ENCODE data around the gene ZYG11A.
"Not testable (repeated sequence)": the region's sequence is repeated elsewhere in the genome, so short reads cannot be mapped to it uniquely, and the experiment has no call there.

Gene ZYG11A

DNA sequence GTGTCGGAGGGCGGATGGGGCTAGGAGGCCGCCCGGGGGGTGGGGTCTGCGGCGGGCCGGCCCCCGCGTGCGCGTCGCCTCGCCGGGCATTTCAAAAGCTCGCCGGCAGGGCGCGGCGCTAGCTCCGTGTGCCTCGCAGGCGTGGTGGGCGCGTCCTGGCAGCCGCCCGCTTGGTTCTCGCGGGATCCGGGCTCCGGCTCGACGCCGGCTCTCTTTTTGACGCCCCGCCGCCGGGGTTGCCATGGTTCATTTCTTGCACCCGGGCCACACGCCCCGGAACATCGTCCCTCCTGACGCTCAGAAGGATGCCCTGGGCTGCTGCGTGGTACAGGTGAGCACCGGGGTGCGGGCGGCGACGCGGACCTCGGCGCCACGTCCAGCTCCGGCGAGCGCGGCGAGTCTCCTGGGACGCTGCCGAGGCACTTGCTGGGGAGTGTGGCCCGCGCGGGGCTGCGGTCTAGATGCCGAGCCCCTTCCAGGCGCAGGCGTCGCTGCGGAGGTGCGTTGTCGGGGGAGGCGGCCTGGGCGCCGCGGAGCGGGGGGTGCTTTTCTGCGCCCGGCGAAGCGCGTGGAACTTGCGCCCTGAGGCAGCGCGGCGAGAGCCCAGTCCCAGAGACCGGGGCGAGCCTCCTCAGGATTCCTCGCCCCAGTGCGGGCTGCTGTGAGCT is at the start of gene ZYG11A:
Gene ZYG11A, plus strand, starts transcription at position 118 of the 668 bp plus-strand sequence. Its CDS starts 124 bp downstream, at position 242.
- DNase-seq: peak; percentile 91

DNA sequence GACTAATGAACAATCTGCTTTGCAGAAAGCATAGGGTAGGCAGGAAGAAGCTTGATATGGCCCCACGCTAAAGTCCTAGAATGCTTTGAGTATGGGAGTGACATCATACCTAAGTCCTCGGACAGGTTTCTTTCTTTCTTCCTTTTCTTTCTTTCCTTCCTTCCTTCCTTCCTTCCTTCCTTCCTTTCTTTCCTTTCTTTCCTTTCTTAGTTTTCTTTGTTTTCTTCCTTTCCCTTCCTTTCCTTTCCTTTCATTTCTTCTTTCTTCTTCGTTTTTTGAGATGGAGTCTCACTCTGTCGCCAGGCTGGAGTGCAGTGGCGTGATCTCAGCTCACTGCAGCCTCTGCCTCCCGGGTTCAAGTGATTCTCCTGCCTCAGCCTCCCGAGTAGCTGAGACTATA is 48.8 kb upstream of the ZYG11A start:
- not testable (repeated sequence) for DNase-seq

DNA sequence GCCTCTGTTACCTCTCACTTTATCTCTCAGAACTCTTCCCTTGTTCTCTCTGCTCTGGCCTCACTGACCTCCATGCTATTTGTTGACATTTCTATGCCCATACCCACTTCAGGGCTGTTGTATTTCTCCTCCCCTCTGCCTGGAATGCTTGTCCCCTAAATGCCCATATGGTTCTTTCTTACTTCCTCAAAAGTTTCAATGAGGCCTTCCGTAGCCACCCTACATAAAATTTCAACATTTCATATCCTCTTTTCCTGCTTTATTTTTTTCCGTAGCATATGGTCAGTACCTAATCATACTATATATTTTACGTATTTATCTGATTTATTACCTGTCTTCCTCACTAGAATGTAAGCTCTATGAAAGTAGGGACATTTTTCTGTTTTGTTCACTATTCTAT is 47.1 kb upstream of the ZYG11A start:
- DNase-seq: no peak

DNA sequence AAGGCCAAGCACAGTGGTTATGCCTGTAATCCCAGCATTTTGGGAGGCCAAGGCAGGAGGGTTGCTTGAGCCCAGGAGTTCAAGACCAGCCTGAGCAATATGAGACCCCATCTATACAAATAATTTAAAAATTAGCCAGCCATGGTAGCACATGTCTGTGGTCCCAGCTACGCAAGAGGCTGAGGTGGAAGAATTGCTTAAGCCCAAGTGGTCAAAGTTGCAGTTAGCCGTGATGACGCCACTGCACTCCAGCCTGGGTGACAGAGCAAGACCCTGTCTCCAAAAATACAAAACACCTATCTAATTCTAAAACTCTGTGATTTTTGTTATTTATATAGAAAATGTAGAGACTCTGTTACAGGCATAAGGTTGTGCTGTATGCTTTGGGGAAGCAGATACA is 44.2 kb upstream of the ZYG11A start:
- no peak for DNase-seq

DNA sequence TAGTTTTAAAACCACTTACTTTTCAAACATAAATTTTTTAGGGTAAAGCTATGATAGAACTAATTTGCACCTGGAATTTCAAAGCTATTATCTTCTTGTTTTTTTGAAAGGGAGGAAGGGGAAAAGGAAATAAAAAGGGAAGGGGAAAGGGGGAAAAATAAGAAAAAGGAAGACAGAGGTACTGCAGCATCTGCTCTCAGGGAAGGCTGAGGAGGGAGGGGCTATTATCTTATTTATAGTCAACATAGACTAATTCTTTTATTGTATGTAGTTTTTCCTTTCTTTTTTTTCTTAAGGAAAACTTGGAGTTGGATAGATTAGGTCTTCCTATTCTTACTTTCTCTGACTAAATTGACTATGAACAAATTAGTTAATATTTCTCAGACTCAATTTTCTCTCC is 41.5 kb upstream of the ZYG11A start:
- DNase-seq: no peak

DNA sequence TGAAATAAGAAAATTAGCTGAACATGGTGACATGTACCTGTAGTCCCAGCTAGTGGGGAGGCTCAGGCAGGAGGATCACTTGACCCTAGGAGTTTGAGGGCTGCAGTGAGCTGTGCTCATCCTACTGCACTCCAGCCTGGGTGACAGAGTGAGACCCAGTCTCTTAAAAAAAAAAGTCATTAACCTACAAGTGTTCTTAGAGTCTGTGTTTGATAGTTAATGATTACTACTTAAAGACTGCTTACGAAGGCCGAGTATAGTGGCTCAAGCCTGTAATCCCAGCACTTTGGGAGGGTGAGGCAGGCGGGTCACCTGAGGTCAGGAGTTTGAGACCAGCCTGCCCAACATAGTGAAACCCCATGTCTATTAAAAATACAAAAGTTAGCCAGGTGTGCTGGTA is 38.5 kb upstream of the ZYG11A start:
- not testable (repeated sequence) for DNase-seq

DNA sequence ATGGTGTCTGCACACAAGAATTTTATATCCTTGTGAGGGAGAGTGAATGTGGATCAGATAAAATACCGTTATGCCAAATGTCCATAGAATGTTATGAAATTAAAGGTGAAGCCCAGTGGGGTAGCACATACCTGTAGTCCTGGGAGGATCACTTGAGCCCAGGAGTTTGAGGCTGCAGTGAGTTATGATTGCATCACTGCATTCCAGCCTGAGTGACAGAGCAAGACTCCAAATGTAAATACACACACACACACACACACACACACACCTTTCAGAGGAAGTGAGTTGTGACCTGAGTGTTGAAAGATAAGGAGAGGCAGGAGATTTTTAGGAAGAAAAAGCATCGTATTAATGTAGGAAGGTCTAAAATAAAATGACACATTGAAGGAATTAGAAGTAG is 28.1 kb upstream of the ZYG11A start:
- no peak for DNase-seq

DNA sequence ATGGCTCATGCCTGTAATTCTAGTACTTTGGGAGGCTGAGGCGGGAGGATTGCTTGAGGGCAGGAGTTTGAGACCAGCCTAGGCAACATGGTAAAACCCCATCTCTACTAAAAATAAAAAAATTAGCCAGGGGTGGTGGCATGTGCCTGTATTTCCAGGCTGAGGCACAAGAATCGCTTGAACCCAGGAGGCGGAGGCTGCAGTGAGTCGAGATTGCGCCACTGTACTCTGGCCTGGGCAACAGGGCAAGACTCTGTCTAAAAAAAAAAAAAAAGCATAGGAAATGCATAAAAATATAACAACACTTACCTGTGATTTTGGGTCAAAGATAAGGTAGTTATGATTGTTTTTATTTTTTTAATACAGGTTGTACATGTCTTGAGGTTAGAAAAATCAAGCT is 21.7 kb upstream of the ZYG11A start:
- DNase-seq: not testable (repeated sequence)

DNA sequence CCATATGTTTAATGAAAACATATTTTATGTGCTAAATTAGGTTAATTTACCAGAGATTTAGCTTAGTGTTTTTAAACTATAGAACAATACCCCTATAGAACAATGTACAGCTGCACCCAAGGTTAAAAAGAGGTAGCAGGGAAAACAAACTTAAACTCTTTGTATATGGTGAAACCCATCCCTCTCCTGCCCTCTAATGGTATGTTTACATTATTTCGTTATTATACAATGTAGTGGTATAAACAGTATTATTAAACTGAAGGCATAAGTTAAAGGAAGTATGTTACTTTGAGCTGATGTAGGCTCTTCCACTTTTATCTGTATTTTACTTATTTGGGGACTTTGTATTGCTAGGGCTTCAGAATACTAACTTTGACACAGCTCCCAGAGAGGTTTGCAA is 16.7 kb upstream of the ZYG11A start:
- peak; percentile 1 for DNase-seq

DNA sequence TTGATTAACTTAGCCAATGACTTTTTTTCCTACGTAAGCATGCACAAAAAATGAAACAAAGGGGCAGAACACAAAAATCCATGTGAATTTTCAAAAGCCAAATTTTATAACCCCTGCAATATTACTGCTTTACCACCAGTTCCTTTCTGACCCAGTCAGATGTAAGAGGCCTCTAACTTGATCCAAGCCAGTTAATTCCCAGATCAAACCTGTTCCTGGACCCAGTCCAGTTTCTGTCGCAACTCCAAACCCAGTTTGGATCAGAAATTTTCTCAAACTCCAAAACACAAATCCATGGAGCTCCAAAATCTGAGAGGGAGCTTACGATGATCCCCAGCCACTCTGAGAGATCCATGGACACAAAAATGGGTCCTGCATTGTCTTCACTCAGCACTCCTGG is 7.8 kb upstream of the ZYG11A start:
- DNase-seq: no peak

DNA sequence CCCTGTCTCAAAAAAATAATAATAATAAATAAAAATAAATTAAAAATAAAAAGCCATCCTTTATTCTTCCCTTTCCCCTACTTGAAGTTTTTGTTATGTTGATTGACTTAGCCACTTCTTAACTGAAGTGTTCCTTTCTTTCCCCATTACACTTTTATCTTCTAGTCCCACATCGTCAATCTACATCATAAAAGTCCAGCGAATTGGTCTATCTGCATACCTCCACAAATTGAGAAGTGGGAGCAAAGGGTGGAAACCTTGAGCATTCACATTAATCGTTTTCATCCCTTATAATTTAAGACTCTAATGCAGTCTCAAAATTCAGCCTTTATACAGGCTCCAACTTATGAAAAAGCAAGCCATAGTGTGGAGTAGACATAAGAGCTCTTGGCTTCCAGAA is 6.5 kb upstream of the ZYG11A start:
- DNase-seq: no peak

DNA sequence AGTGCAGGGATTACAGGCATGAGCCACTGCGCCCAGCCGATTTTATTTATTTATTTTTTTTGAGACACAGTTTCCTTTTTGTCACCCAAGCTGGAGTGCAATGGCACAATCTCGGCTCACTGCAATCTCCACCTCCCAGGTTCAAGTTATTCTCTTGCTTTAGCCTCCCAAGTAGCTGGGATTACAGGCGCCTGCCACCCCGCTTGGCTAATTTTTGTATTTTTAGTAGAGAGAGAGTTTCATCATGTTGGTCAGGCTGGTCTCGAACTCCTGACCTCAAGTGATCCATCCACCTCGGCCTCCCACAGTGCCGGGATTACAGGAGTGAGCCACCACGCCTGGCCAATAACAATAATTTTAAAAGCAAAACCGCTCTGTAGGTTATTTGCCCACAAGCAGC is 3.4 kb upstream of the ZYG11A start:
- DNase-seq: not testable (repeated sequence)

DNA sequence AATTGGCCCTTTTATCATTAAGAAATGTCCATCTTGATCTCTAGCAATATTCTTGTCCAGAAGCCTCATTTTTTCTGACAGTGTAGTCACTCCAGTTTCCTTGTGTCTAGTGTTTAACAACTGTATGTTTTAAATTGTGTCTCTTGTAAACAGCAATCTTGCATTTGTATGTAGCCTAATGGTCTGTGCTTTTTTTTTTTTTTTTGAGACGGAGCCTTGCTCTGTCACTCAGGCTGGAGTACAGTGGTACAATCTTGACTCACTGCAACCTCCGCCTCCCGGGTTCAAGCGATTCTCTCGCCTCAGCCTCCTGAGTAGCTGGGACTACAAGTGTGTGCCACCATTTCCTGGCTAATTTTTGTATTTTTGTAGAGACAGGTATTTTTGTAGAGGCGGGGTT is 2.6 kb downstream of the ZYG11A start:
- not testable (repeated sequence) for DNase-seq

DNA sequence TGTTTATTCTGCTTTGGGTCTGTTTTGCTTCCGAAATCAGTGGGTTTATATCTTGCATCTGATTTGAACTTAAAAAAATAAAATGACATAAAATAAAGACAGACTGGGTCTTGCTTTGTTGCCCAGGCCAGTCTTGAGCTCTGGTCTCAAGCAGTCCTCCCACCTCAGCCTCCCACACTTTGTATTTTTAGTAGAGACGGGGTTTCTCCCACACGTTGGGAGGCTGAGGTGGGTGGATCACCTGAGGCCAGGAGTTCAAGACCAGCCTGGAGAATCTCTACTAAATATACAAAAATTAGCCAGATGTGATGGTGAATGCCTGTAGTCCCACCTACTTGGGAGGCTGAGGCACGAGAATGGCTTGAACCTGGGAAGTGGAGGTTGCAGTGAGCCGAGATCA is 5.9 kb downstream of the ZYG11A start:
- DNase-seq: no peak

DNA sequence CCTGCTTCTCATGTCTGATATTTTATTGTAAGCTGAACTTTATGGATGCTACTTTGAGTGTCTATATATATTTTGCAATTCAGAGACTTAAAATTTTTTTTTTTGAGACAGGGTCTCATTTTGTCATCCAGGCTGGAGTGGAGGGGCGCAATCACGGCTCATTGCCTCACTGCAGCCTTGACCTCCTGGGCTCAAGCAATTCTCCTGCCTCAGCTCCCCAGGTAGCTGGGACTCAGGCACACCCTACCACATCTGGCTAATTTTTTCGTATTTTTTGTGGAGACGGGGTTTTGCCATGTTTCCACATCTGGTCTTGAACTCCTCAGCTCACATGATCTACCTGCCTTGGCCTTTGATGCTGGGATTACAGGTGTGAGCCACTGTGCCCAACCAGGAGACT is 8.4 kb downstream of the ZYG11A start:
- DNase-seq: no peak

DNA sequence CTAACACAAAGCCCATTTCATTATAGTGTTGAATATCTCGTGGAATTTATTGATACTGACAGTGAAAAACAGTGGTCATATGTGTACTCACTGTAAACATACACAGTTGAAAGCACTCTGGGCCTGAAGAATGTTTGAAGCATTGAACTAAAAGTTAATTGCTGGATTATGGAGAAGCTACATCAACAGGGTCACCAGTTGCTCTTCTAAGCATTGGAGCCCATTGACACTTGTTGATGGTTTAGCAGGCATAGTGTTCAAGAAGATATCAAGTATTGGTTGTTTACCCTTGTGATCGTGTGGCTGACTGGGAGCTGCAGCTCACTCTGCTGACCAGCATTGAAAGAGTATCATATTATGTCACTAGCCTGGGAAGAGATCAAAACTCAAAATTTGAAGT is 10.3 kb downstream of the ZYG11A start:
- no peak for DNase-seq

DNA sequence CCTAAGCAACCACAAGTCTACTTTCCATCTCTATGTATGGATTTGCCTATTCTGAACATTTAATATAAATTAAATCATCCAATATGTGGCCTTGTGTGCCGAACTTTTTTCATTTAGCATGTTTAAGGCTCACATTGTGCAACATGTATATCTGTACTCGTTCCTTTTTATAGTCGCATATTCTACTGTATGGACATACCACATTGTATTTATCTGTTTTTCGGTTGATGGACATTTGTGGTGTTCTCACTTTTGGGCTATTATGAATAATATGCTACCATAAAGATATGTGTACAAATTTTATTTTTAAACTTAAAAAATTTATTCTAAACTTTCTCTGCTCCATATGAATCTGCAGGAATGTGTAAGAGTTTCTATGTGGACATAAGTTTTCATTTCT is 13.0 kb downstream of the ZYG11A start:
- DNase-seq: no peak

DNA sequence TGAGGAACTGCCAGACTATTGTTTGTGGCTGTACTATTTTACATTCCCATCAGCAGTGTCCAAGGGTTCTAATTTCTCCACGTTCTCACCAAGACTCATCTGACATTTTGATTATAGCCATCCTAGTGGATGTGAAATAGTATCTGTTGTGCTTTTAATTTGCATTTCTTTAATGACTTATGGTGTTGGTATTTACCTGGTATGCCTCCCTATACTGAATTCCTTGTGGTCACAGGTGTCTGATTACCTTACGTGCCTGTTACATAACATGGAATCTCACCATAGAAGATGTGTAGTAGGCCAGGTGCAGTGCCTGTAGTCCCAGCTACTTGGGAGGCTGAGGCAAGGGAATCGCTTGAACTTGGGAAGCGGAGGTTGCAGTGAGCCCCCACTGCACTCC is 13.5 kb downstream of the ZYG11A start:
- DNase-seq: no peak

DNA sequence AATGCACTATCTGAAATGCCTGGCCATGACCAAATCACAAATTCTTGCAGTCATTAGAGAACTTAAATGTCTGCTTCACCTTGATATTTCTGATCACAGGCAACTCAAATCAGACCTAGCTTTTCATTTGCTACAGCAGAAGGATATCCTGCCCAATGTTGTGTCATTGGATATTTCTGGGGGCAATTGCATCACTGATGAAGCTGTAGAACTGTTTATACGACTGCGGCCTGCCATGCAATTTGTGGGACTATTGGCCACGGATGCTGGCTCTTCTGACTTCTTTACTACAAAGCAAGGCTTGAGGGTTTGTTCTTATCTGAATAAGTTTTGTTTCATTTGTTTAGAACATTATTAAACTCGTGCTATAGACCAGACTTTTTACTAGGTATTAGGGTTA is 14.9 kb downstream of the ZYG11A start:
- DNase-seq: no peak

DNA sequence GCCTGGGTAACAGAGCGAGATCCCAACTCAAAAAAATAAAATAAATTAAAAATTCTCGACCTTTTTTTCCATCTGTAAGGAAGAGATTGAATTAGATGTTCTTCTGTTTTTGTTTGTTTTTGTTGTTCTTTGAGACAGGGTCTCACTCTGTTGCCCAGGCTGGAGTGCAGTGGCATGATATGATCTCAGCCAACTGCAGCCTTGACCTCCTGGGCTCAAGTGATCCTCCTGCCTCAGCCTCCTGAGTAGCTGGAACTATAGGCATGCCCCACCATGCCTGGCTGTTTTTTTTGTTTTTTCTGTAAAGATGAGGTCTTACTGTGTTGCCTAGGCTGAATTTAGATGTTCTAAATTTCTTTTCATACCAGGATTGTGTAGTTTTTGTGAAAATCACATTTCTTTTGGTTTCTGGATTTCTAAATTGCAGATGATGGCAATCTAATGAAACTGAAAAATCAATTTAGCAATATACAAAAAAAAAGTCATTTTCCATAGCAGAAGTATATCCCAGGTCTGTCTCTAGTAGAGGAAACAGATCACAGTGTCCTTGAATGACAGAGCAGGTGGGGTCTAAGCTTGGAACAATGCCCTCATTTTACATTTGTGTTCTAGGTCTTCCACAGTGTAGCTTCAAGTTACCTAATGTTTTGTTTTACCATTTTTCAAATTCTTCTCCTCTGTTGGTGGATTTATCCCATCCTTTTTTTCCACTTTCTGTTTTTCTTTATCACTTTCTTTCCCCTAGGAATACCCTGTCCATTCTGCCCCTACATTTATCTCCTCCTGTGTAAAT is 20.3 kb downstream of the ZYG11A start:
- DNase-seq: no peak

DNA sequence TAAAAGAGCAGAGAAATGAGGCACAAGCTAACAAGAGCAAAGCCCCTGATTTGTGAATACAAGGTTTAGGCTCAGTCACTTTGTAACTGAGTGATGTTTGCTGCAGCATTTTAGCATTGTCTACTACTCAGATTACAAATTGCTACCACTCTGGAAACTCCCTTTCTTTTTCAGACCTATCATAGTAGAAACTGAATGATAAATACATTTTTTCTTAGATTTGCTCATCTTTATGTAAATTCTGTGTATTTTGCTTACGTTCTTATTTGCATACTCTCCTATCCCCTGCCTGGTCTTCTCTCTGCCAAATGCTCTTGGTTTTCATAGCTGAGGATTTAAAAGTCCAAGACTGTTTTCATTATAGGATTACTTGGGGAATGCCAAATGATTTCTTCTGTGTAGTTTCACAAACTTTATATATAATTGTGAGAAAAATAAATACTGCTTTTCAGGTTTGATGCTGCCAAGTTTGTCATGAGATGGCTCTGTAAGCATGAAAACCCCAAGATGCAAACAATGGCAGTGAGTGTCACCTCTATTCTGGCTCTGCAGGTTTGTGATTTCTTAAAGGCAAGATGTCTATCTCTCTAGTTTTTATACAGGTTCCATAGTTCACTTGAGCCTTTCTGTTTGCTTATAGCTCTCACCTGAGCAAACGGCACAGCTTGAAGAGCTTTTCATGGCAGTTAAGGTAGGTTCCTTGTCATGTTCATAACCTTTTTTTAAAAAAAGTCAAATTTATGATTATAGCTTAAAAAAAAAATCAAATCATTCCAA is 24.7 kb downstream of the ZYG11A start:
- no peak for DNase-seq

DNA sequence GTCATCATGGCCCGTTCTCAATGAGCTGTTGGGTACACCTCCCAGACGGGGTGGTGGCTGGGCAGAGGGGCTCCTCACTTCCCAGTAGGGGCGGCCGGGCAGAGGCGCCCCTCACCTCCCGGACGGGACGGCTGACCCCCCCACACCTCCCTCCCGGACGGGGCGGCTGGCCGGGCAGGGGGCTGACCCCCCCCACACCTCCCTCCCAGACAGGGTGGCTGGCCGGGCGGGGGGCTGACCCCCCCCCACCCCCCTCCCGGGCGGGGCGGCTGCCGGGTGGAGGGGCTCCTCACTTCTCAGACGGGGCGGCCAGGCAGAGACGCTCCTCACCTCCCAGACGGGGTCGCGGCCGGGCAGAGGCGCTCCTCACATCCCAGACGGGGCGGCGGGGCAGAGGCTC is 27.2 kb downstream of the ZYG11A start:
- DNase-seq: not testable (repeated sequence)

DNA sequence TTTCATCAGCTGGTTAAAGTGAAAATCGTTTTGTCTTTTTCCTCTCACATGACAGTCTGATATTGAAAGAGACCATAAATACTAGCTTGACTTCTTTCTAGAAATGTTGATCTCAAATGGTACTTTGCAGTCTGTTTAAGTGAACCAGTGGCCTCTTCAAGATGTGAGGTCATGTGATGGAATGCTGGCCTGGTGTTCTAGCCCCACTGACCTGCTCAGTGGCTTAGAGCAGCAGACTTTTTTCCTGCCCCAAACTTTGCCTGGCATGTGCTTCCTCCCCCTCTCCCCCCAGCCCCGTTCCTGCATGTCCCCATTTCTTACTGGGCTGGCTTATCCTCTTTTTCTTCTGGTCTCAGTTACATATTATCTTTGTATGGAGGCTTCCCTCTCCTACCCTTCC is 34.3 kb downstream of the ZYG11A start:
- DNase-seq: no peak

DNA sequence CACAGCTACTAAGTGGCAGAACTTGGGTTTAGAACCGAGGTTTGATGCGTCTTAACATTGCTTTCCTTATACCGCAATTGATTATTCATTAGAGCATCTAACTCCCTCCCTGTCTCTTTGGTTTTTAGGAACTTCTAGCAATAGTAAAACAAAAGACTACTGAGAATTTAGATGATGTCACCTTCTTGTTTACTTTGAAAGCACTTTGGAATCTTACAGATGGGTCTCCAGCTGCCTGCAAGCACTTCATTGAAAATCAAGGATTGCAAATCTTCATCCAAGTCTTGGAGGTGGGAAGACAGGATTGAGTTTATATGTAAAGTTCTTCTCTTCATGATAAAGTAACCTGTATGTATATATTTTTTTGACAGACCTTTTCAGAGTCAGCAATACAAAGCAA is 35.0 kb downstream of the ZYG11A start:
- DNase-seq: no peak
